GM18951 (cell line): ENCODE measurements around the gene TMEM80.

Experiments used
- POLR2A ChIP-seq: IDR thresholded peaks from 4 replicates; pipeline ENCODE4 v1.6.1; 2011; ENCODE audit warnings: mild to moderate bottlenecking; ENCODE audit not compliant: insufficient read length, insufficient read depth; ENCODE audit errors: extremely low read depth
- in situ Hi-C: fragments of 300-500 bp; cut with MboI; formaldehyde crosslinking; loops from one replicate; pipeline ENCODE4 v1.12.0; 2022; ENCODE audit warnings: low sequenced_read_pairs, mixed read lengths, inconsistent platforms; ENCODE audit not compliant: unreplicated experiment

Gene TMEM80

DNA sequence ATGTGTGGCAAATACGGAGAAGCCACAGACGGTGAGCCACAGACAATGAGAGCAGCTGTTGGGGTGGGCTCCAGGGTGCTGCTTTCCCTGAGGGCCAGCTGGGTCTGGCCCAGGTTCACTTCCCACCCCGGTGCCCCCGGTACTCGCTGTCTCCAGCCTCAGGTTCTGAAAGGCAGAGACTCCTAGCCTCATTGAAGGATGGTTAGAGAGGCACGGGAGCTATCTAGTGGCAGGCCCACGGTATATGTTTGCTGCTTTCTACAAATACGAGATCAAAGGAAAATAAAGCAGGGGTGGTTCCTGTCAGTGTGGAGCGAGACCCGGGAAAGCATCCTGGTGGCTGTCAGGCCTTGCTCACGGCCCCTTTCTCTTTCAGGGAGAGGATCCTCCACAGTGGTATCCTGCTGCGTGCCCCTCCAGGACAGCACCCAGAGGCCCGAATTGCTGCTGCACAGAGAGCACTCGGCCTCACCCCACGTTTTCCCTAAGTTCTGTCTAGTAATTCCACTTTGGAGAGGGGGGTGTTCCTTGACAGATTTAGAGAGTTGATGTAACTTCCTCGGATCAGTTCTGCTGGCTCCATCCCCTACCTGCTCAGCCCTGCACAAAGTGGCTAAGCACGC lies 3.0 kb downstream of the TMEM80 start:
- TF ChIP-seq POLR2A: no peak
- in situ Hi-C loops: no loop called here

DNA sequence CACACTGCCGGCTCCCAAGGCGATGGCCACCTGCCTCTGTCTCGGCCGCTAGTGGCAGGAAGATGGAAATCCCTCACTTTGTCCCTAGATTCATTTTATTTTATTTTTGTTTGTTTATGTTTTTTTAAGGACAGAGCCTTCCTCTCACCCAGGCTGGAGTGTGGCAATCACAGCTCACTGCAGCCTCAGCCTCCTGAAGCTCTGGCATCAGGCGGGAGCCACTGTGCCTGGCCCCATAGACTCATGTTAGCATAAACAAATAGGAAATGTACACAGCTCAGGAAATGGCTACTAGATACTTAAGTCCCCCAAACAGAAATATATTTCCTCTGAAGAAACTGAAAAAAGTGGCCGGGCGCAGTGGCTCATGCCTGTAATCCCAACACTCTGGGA lies 3.5 kb downstream of the TMEM80 start:
- in situ Hi-C loops: no loop called here
- no peak for TF ChIP-seq POLR2A

DNA sequence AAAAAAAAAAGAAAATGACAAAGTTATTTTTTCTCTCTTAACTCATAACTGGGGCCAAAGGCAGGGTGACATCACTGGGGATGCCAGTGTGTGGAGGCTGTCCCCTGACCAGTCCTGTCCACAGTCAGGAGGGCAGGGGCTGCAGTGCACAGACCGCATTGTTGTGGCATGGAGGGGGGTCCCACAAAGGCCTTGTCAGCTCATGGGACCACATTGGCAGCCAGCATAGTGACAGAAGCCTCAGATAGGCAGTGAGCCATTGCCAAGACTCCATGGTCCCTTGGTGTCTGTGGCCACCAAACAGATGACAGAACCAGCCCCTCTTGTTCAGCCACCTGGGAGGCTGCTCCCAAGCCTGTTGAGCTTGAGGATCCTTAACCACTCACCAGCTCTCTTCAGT lies 4.1 kb downstream of the TMEM80 start:
- in situ Hi-C loops: no loop called here
- TF ChIP-seq POLR2A: no peak

DNA sequence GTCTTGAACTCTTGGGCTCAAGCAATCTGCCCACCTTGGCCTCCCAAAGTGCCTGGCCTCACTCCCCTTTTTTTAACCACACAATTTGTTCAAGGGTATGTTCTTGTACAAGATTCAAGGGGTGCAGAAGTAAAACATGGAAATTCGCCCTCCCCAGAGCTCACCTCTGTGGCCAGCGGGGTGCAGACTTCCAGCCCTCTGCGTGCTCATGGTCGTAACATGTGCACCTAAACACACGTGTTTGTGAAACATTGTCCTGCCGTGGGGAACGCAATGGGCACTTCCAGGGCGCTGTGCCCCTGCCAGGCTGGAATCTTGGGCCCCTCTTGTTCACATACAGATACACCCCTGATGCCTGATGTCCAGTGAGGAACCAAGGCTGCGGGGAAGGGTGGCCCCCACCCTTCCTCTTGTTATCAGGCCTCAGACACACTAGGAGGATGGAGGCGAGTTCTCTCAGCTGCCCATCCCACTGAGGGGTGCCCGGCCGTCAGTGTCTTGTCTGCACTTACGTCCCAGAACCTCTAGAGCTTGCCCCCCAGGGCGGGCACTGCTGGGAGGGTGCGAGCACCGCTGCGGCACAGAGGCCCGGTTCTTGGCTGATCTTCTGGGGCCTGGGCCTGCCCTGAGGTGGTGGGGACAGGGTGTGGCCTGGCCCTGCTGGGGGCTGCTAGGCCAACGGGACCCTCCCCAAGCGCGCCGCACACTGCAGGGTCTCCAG lies 6.3 kb downstream of the TMEM80 start:
- no peak for TF ChIP-seq POLR2A
- in situ Hi-C loops: no loop called here

DNA sequence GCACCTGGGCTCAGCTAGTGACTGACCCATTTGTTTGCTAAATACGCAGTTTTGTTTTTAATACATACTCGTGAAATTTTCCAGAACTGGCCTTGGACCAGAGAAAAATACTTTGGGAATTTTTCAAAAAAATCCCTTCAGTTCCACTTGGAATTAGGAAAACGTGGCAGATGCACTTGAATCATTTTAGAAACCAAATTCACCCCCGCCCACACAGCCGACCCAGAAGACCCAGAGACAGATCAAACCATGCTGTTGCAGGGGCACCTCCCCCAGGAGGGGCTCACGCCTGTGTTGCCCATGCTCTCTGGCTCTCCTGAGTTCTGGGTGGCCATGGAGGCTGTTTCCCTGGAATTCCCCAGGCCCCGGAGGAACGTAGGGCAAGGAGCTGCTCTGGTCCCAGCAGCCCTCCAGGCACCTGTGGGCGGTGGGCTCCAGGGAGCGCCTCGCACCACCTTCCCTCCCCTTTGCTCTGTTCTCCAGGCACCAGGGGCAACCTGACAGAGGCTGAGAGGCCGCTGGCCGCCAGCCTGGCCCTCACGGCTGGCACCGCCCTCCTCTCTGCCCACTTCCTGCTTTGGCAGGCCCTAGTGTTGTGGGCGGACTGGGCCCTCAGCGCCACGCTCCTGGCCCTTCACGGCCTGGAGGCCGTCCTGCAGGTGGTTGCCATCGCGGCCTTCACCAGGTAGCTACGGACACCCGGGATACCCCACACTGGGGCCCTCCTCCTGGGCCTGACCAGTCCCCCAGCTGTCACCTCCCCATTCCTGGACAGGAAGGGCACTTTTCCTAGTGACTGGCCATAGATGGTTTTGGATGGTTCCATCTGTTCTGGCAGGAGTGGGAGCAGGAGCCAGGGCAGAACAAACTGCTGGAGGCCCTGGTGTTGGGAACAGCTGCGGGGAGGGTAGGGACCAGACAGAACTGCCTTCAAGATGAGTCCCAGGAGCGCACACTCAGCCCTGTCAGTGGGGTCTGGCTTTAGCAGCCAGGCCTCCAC lies 7.1 kb downstream of the TMEM80 start:
- in situ Hi-C loops: no loop called here
- no peak for TF ChIP-seq POLR2A

DNA sequence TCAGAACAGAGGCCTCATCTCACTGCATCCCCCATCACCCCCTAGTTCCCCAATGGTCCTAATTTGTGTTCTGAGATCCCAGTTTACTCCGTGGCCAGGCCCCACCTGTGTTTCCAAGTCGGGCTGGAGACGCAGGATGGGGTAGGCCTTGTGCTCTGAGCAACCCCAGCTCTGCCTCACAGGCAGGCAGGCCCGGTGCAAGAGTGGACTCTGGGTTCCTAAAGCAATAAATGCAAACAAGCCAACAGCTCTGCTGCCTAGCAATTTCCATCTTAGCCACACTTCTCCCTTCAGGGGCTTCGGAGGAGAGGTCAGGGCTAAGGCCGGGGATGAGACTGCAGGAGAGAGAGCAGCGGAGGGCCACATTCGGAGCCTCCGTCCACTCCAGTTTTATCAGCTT lies 7.9 kb downstream of the TMEM80 start:
- TF ChIP-seq POLR2A: no peak
- in situ Hi-C loops: no loop called here

DNA sequence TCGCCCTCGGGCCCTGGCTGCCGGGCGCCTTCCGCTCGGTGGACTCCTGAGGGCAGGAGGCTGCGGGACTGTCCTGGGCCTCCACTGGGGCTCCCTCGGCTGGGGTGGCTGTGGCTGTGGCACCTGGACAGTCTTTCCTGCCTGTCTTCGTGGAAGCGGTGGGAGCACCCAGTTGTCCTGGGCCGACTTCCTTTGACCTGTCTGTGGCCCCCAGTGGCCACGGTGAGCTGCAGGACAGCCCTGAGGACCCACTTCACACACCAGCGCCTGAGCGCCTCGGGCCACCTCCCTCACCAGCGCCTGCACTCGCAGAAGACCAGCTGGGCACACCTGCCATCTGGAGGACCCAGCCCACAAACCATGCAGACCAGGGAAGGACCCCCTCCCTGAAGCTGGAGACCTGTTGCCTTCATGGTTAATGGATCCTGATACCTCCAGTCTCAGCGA lies 8.6 kb downstream of the TMEM80 start:
- in situ Hi-C loops: no loop called here
- no peak for TF ChIP-seq POLR2A

DNA sequence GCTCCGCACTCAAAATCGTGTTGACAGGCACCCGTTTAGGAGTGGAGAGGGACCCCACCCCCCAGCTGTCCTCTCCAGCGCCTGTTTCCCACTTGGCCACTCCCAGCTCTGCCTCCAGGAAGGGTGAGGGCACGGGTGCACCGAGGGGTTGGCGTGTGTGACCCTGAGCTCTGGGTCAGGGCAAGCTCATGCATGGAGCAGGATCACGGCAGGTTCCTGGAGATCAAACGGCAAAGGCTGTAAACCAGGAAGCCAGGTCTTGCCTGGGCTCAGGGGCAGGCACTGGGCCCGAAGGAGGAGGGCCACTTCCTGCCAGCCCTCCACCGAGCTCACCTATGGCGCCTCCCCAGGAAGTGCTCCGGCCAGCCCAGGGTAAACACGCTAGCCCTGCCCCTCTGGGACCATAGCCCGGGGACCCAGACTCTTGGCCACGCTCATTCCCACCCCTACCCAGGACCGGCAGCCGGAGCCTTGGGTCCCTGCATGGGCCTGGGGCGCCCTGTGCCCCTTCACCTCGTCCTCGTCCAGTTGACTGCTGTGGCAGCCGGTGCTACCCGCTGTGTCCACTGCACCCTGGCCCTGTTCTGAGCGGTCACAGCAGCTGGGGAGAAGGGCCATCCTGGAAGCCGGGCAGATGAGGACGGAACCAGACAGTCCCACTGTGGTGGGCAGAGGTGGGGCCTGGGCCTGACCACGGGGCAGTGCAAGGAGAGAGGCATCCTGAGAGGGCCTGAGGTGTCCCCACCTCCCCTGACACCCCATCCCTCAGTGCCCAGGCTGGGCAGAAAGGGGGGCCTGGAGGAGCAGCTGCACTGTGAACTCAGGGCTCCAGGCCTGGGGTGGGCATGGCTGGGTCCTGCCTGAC lies 9.4 kb downstream of the TMEM80 start:
- in situ Hi-C loops: no loop called here
- no peak for TF ChIP-seq POLR2A

DNA sequence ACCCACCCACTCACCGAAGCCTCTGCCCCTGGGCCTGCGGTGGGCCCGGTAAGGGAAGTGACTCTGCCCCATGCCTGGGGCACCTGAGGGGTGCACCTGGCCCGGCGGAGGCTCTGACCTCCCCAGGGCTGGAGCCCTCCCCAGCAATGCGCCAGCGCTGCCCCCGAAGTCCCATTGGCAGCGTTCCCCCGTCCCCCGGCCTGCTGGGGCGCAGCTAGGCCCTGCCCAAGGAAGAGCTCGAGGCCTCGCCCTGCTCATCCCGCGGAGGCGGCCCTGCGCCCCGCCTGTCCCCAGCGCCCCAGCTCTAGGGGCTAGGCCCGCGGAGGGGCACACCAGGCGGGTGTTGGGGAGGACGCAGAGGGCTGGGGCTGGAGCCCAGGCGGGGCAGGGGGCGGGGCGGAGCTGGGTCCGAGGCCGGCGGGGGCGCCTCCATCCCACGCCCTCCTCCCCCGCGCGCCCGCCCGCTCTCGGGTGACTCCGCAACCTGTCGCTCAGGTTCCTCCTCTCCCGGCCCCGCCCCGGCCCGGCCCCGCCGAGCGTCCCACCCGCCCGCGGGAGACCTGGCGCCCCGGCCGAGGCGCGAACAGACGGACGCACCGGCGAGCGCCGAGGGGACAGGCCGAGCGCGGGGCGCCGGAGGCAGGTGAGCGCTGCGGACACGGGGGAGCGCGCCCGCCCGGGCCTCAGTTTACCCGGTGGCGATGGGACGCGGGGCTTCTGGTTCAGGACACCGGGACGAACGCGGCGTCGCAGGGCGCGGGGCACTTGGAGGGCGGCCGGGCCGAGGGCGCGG lies 10.2 kb downstream of the TMEM80 start, which contains the start of gene EPS8L2:
EPS8L2 (plus strand) TSS at position 586 of the 793 bp plus-strand sequence. CDS start 3,177 bp downstream, outside the sequence.
- in situ Hi-C loops: no loop called here
- TF ChIP-seq POLR2A: no peak

DNA sequence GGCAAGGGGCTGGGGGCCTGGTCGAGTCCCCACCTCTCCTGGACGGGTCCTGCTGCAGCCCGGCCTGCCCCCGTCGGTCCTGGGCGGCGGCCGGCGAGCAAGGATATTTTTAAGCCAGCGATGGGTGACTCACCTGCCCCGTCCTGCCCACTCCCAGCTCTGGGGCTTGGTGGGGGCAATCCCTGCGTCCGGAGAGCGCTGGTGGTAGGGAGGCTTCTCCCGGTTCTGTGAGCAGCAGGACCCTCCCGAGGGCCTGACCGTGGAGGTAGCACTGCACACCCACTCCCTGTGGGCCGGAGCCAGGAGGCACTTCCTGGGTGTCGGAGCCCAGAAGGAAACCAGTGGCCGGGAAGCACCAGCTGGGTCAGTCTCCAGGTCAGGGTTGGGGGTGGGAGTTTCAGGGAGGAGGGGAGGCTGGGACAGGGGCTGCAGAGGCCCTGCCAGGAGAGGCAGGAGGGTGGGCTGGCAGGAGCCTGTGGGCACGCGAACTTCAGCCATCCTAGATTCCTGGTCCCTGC lies 10.9 kb downstream of the TMEM80 start:
- TF ChIP-seq POLR2A: no peak

DNA sequence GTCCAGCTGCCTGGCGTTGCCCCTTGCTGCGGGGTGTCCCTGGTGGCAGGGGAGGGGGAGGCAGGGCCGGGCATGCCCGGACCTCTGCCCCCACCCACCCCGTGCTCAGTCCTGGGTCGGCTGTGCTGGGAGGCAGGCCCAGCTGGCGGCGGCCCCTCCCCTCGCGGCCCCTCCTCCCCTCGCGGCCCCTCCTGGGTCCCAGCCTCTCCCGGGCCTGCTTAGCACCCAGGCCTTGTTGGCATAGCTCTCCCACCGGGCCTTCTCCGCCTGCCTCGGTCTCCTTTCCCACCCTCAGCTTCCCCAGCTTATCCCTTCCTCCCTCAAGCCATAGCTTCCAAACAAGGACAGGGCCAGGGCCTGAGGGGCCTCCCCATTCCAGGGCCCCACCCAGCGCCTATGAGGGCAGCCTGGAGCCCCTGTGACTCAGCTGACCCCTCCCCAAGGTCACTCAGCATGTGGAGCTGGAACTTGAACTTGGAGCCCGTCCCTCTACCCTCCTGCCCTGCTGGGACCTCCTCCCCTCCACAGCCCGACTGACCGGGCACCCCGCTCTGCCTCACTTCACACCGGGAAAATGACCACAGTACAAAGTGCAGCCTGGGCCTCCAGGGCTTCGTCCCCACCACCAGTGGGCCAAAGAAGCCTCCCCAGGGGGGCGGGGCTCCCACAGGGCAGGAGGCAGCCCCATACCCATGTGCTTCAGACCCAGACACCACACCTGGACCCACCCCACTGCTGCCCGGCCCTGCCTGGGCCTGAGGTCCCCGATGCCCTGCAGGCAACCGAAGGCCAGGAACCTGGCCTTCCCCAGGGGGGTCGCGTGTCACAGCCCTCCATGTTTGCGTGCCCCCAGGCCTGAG lies 11.6 kb downstream of the TMEM80 start:
- in situ Hi-C loops: no loop called here
- no peak for TF ChIP-seq POLR2A

More for the DNA sequence above, 10.9 kb downstream of the TMEM80 start:
- in situ Hi-C loops: no loop called here
